ENCODE results near the gene SGMS1. TPM values are rescaled to one million over a fixed set of nuclear protein-coding genes. Genes with fewer than 3 reads are reported as not detected.
"Not testable (repeated sequence)": the region's sequence is repeated elsewhere in the genome, so short reads cannot be mapped to it uniquely, and the experiment has no call there.

Gene SGMS1
- total RNA-seq, 2 donors from 2014 or later = 32.5 to 35.9 TPM

- H3K4me1 ChIP-seq = peaks cover 0 to 10% of the 10 kb centered on the region in 2 donors
- no peak overlapping the region for H3K27ac ChIP-seq
- no peaks in the 10 kb centered on the region for H3K9me3 ChIP-seq
- TF ChIP-seq CTCF (IDR thresholded peaks at IDR 0.05) = no peak
- H3K27me3 ChIP-seq = no peaks in the 10 kb centered on the region
- H3K4me3 ChIP-seq = no peak overlapping the region
- H3K36me3 ChIP-seq = peaks cover 9% of the 10 kb centered on the region
- no peak for DNase-seq (ENCODE audit: low spot score)
These were observed 161.9 kb downstream of the SGMS1 start for GRCh38 chr10:50461834-50462233.

- Histone ChIP-seq H3K36me3 (peaks cover 9% of the 10 kb centered on the region), H3K27me3 (no peaks in the 10 kb centered on the region), H3K4me3 (no peak overlapping the region), H3K27ac (no peak overlapping the region), H3K9me3 (no peaks in the 10 kb centered on the region), H3K4me1 (peaks cover 0 to 10% of the 10 kb centered on the region in 2 donors)
- DNase-seq (ENCODE audit: low spot score) = no peak
- no peak for TF ChIP-seq CTCF (IDR thresholded peaks at IDR 0.05)
These were observed 162.6 kb downstream of the SGMS1 start for GRCh38 chr10:50461123-50461522.

- Histone ChIP-seq H3K27ac (no peak overlapping the region), H3K9me3 (no peaks in the 10 kb centered on the region), H3K36me3 (peaks cover 9% of the 10 kb centered on the region), H3K4me3 (no peak overlapping the region), H3K27me3 (no peaks in the 10 kb centered on the region), H3K4me1 (no peaks in the 10 kb centered on the region)
- TF ChIP-seq CTCF (IDR thresholded peaks at IDR 0.05) = no peak
- DNase-seq (ENCODE audit: low spot score) = no peak
These were observed 167.0 kb downstream of the SGMS1 start for GRCh38 chr10:50456719-50457118.

- Histone ChIP-seq H3K27me3 (no peaks in the 10 kb centered on the region), H3K27ac (no peak overlapping the region), H3K36me3 (no peaks in the 10 kb centered on the region), H3K9me3 (no peaks in the 10 kb centered on the region), H3K4me3 (no peak overlapping the region), H3K4me1 (no peaks in the 10 kb centered on the region)
- TF ChIP-seq CTCF (IDR thresholded peaks at IDR 0.05) = no peak
- DNase-seq (ENCODE audit: low spot score) = no peak
These were observed 169.8 kb downstream of the SGMS1 start for GRCh38 chr10:50453940-50454339.

- Histone ChIP-seq H3K4me3 (no peak overlapping the region), H3K36me3 (no peaks in the 10 kb centered on the region), H3K27me3 (no peaks in the 10 kb centered on the region), H3K27ac (no peak overlapping the region), H3K4me1 (no peaks in the 10 kb centered on the region), H3K9me3 (no peaks in the 10 kb centered on the region)
- DNase-seq (ENCODE audit: low spot score) = no peak
- no peak for TF ChIP-seq CTCF (IDR thresholded peaks at IDR 0.05)
These were observed 171.2 kb downstream of the SGMS1 start for GRCh38 chr10:50452603-50453002.

- no peaks in the 10 kb centered on the region for H3K4me1 ChIP-seq
- H3K4me3 ChIP-seq = no peak overlapping the region
- DNase-seq (ENCODE audit: low spot score) = no peak
- H3K27ac ChIP-seq = no peak overlapping the region
- H3K9me3 ChIP-seq = no peaks in the 10 kb centered on the region
- no peaks in the 10 kb centered on the region for H3K27me3 ChIP-seq
- no peaks in the 10 kb centered on the region for H3K36me3 ChIP-seq
- no peak for TF ChIP-seq CTCF (IDR thresholded peaks at IDR 0.05)
These were observed 176.1 kb downstream of the SGMS1 start for GRCh38 chr10:50447691-50448090.

- not testable (repeated sequence) for H3K4me1 ChIP-seq; H3K36me3 ChIP-seq; H3K9me3 ChIP-seq; H3K27me3 ChIP-seq; H3K4me3 ChIP-seq; H3K27ac ChIP-seq; DNase-seq (ENCODE audit: low spot score)
These were observed 178.0 kb downstream of the SGMS1 start for GRCh38 chr10:50445777-50446176.

Data from right atrium auricular region (tissue), 2 donors.